Panc1 (cell line): Measurements from ENCODE around the gene TET3. TPM values are rescaled to one million over a fixed set of nuclear protein-coding genes. Genes with fewer than 3 reads are reported as not detected.

ENCODE experiments used
- ATAC-seq: fragments of 200-7000 bp; cut with Tn5 transposase; 2 replicates; pipeline ENCODE4 v1.9.1; 2020; ENCODE audit warnings: mild to moderate bottlenecking, moderate library complexity
- BruUV-seq: library from RNA; stranded (reverse); fragments of 400-500 nt; replicated peaks from 2 replicates; lab custom pipeline; 2021; lab: Mats Ljungman, UMichigan
- CTCF ChIA-PET: fragments of 300-600 bp; sonication (Branson Sonifier 250); formaldehyde crosslinking; loops from one replicate; lab custom pipeline; 2022; ENCODE audit warnings: antibody characterized with exemption; lab: Charles Lee
- POLR2A ChIA-PET: fragments of 300-600 bp; sonication (Branson Sonifier 250); formaldehyde crosslinking; loops from one replicate; lab custom pipeline; 2022; ENCODE audit warnings: antibody characterized with exemption; lab: Charles Lee
- DNase-seq: peaks from one replicate; pipeline ENCODE4 v3.0.0-alpha.2; 2010; ENCODE audit warnings: low read depth, low spot score
- H3K27ac ChIP-seq: 2 replicates; pipeline ENCODE4 v1.5.1; 2011; ENCODE audit warnings: mild to moderate bottlenecking, low read length, inconsistent platforms
- H3K27me3 ChIP-seq: fragments of 200-500 bp; sonication (Bioruptor generic); 2 replicates; pipeline ENCODE4 v1.6.0; 2014; ENCODE audit warnings: low read length, inconsistent platforms; ENCODE audit not compliant: control insufficient read depth, insufficient read depth
- H3K36me3 ChIP-seq: fragments of 200-500 bp; sonication (Bioruptor generic); 2 replicates; pipeline ENCODE4 v1.5.1; 2014; ENCODE audit warnings: inconsistent platforms, mild to moderate bottlenecking, low read length, moderate library complexity; ENCODE audit not compliant: control insufficient read depth, insufficient read depth
- H3K4me1 ChIP-seq: 2 replicates; pipeline ENCODE4 v1.5.1; 2011; ENCODE audit warnings: inconsistent platforms, mild to moderate bottlenecking, low read length, moderate library complexity; ENCODE audit not compliant: control insufficient read depth, insufficient read depth
- H3K4me3 ChIP-seq, 2 experiments: 2 replicates each; pipeline ENCODE4 v1.5.1; 2011 to 2012; ENCODE audit warnings: low read depth in 2 of 2, low read length in 2 of 2, mild to moderate bottlenecking in 2 of 2, inconsistent platforms in 1 of 2, moderate library complexity in 1 of 2
- H3K9me3 ChIP-seq: fragments of 200-500 bp; sonication (Bioruptor generic); 2 replicates; pipeline ENCODE4 v1.5.1; 2014; ENCODE audit warnings: low read depth, mild to moderate bottlenecking, inconsistent platforms, low read length, moderate library complexity; ENCODE audit not compliant: control insufficient read depth, insufficient read depth
- POLR2AphosphoS5 ChIP-seq: IDR thresholded peaks from 2 replicates; pipeline ENCODE4 v1.6.1; 2012; ENCODE audit warnings: mild to moderate bottlenecking, low read depth, low read length, moderate library complexity
- SIN3A ChIP-seq: IDR thresholded peaks from 2 replicates; pipeline ENCODE4 v1.6.1; 2012; ENCODE audit warnings: low read depth, mild to moderate bottlenecking, low read length, moderate library complexity, borderline replicate concordance; ENCODE audit not compliant: insufficient read depth
- TCF7L2 ChIP-seq: IDR thresholded peaks from 2 replicates; pipeline ENCODE4 v1.6.1; 2011; ENCODE audit warnings: mild to moderate bottlenecking, low read depth, low read length, inconsistent platforms
- in situ Hi-C: cut with HindIII; loops from 2 replicates; pipeline ENCODE4 v1.10.0; 2016; ENCODE audit warnings: low sequenced_read_pairs, low pct_unique_long_range_greater_than_20kb
- intact Hi-C: fragments of 100-400 bp; cut with micrococcal nuclease; formaldehyde crosslinking; loops from one replicate; pipeline ENCODE4 v1.10.0; 2022; ENCODE audit not compliant: unreplicated experiment
- total RNA-seq: library from RNA; stranded (reverse); gene quantifications from one replicate; pipeline ENCODE4 v1.2.1, GENCODE V29; 2021; ENCODE audit not compliant: unreplicated experiment
- TF ChIP-seq, protein P1 (sequence below): fragments of 450-650 bp; IDR thresholded peaks from 2 replicates; pipeline ENCODE4 v1.5.1; 2017; ENCODE audit warnings: mild to moderate bottlenecking
- TF ChIP-seq, protein P2 (sequence below), 2 experiments: IDR thresholded peaks; 2 replicates each; pipeline ENCODE4 v1.6.1; 2011 to 2012; ENCODE audit warnings: low read depth in 2 of 2, control low read depth in 1 of 2, low read length in 1 of 2, mild to moderate bottlenecking in 1 of 2, moderate library complexity in 1 of 2; ENCODE audit not compliant: insufficient read depth in 1 of 2

TET3 gene
- total RNA-seq, 1 experiment from 2014 or later, result 13.1 TPM

DNA sequence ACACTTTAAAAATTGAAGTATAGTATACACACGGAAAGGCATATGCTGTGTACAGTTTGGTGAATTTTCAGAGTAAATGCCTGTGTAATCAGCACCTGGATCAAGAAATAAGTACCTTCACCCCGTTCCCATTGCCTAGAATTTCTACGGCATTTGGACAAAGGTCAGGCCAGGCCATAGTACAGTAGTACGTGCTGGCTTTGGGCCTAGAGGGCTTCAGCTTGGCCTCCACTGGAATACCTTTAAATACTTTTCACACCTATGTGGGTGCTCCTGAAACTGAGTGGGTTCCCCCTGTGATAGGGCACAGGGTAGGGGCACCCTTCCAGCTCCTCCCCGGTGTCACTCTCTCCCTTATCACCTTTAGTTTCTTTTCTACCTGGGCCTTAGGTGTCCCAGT is 26.5 kb downstream of the TET3 start:
- TF ChIP-seq, protein P1, sequence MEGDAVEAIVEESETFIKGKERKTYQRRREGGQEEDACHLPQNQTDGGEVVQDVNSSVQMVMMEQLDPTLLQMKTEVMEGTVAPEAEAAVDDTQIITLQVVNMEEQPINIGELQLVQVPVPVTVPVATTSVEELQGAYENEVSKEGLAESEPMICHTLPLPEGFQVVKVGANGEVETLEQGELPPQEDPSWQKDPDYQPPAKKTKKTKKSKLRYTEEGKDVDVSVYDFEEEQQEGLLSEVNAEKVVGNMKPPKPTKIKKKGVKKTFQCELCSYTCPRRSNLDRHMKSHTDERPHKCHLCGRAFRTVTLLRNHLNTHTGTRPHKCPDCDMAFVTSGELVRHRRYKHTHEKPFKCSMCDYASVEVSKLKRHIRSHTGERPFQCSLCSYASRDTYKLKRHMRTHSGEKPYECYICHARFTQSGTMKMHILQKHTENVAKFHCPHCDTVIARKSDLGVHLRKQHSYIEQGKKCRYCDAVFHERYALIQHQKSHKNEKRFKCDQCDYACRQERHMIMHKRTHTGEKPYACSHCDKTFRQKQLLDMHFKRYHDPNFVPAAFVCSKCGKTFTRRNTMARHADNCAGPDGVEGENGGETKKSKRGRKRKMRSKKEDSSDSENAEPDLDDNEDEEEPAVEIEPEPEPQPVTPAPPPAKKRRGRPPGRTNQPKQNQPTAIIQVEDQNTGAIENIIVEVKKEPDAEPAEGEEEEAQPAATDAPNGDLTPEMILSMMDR, result no peak
- TF ChIP-seq SIN3A (no peak), POLR2AphosphoS5 (no peak), TCF7L2 (no peak)
- Histone ChIP-seq H3K4me3 (no peak overlapping the region), H3K27me3 (no peaks in the 10 kb centered on the region), H3K36me3 (no peaks in the 10 kb centered on the region), H3K27ac (no peak overlapping the region), H3K9me3 (no peaks in the 10 kb centered on the region), H3K4me1 (no peaks in the 10 kb centered on the region)
- intact Hi-C loops (no loop called here), in situ Hi-C loops (no loop called here)
- DNase-seq (no peak), ATAC-seq (no peak)
- BruUV-seq, result no TSS peak
- POLR2A ChIA-PET, result no interaction called here
- CTCF ChIA-PET, result no interaction called here

- H3K27me3 ChIP-seq, result no peaks in the 10 kb centered on the region
- no peaks in the 10 kb centered on the region for H3K9me3 ChIP-seq
- no peak for DNase-seq
- no peaks in the 10 kb centered on the region for H3K36me3 ChIP-seq
- no peaks in the 10 kb centered on the region for H3K4me1 ChIP-seq
- POLR2A ChIA-PET, result no interaction called here
- no peak overlapping the region for H3K4me3 ChIP-seq
- intact Hi-C loops, result no loop called here
- CTCF ChIA-PET, result no interaction called here
- no peak overlapping the region for H3K27ac ChIP-seq
- no peak for TF ChIP-seq POLR2AphosphoS5
- TF ChIP-seq, protein P1, result no peak
- TF ChIP-seq TCF7L2, result no peak
- TF ChIP-seq, protein P2, sequence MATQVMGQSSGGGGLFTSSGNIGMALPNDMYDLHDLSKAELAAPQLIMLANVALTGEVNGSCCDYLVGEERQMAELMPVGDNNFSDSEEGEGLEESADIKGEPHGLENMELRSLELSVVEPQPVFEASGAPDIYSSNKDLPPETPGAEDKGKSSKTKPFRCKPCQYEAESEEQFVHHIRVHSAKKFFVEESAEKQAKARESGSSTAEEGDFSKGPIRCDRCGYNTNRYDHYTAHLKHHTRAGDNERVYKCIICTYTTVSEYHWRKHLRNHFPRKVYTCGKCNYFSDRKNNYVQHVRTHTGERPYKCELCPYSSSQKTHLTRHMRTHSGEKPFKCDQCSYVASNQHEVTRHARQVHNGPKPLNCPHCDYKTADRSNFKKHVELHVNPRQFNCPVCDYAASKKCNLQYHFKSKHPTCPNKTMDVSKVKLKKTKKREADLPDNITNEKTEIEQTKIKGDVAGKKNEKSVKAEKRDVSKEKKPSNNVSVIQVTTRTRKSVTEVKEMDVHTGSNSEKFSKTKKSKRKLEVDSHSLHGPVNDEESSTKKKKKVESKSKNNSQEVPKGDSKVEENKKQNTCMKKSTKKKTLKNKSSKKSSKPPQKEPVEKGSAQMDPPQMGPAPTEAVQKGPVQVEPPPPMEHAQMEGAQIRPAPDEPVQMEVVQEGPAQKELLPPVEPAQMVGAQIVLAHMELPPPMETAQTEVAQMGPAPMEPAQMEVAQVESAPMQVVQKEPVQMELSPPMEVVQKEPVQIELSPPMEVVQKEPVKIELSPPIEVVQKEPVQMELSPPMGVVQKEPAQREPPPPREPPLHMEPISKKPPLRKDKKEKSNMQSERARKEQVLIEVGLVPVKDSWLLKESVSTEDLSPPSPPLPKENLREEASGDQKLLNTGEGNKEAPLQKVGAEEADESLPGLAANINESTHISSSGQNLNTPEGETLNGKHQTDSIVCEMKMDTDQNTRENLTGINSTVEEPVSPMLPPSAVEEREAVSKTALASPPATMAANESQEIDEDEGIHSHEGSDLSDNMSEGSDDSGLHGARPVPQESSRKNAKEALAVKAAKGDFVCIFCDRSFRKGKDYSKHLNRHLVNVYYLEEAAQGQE (IDR thresholded peaks at IDR 0.05; ENCODE audit: insufficient read depth in 1 of 2, low read depth in 2 of 2, low read length in 1 of 2), result no peak
- TF ChIP-seq SIN3A, result no peak
- no TSS peak for BruUV-seq
- no peak for ATAC-seq
- in situ Hi-C loops, result no loop called here
Observed at GRCh38 chr2:74014813-74015212, 30.1 kb downstream of the TET3 start.
